Neuronal stem cell (in vitro differentiated cells): ENCODE measurements around the gene CTNNA3.

Experiments used
- DNase-seq: peaks from one replicate; pipeline ENCODE4 v3.0.0-alpha.2; 2013; ENCODE audit warnings: low spot score
- H2AFZ ChIP-seq: one replicate; pipeline ENCODE4 v1.6.1; 2013; ENCODE audit warnings: mild to moderate bottlenecking, low read length, inconsistent platforms
- H2AK5ac ChIP-seq: 2 replicates; pipeline ENCODE4 v1.6.1; 2013; ENCODE audit warnings: low read depth, mild to moderate bottlenecking, inconsistent platforms, low read length, moderate library complexity, mixed read lengths
- H2BK120ac ChIP-seq: 2 replicates; pipeline ENCODE4 v1.6.1; 2013; ENCODE audit warnings: low read depth, mild to moderate bottlenecking, inconsistent platforms, low read length, moderate library complexity, mixed read lengths
- H2BK12ac ChIP-seq: one replicate; pipeline ENCODE4 v1.6.1; 2013; ENCODE audit warnings: low read length, inconsistent platforms
- H2BK15ac ChIP-seq: 2 replicates; pipeline ENCODE4 v1.6.1; 2013; ENCODE audit warnings: mild to moderate bottlenecking, low read length, inconsistent platforms, mixed read lengths
- H2BK5ac ChIP-seq: one replicate; pipeline ENCODE4 v1.6.1; 2013; ENCODE audit warnings: inconsistent platforms, mild to moderate bottlenecking, low read length, moderate library complexity
- H3K14ac ChIP-seq: one replicate; pipeline ENCODE4 v1.6.1; 2013; ENCODE audit warnings: low read length, inconsistent platforms
- H3K18ac ChIP-seq: 2 replicates; pipeline ENCODE4 v1.6.1; 2013; ENCODE audit warnings: low read length, inconsistent platforms
- H3K23ac ChIP-seq: 2 replicates; pipeline ENCODE4 v1.6.1; 2013; ENCODE audit warnings: low read depth, mild to moderate bottlenecking, mixed read lengths, low read length, inconsistent platforms; ENCODE audit not compliant: poor library complexity
- H3K27ac ChIP-seq: replicated peaks from 3 replicates; pipeline ENCODE4 v1.5.1; 2013; ENCODE audit warnings: low read length, inconsistent platforms
- H3K27me3 ChIP-seq, 3 experiments: 2 replicates each; pipeline ENCODE4 v1.6.1; 2013; ENCODE audit warnings: low read length in 3 of 3, mild to moderate bottlenecking in 2 of 3, inconsistent platforms in 1 of 3, low read depth in 1 of 3, mixed read lengths in 1 of 3, moderate library complexity in 1 of 3; ENCODE audit not compliant: control insufficient read depth in 3 of 3, insufficient read depth in 3 of 3
- H3K36me3 ChIP-seq, 2 donors: replicated peaks in 1 of 2; 2 replicates each; pipeline ENCODE4 v1.6.1; 2013; ENCODE audit warnings: low read length in 2 of 2; ENCODE audit not compliant: control insufficient read depth in 2 of 2, insufficient read depth in 2 of 2
- H3K4ac ChIP-seq: 2 replicates; pipeline ENCODE4 v1.6.1; 2013; ENCODE audit warnings: inconsistent platforms, mild to moderate bottlenecking, low read length, moderate library complexity
- H3K4me1 ChIP-seq, 2 donors: 1 replicate in 1 of 2; 2 replicates in 1 of 2; pipeline ENCODE4 v1.6.1; 2013; ENCODE audit warnings: low read length in 2 of 2, low read depth in 1 of 2; ENCODE audit not compliant: control insufficient read depth in 2 of 2, insufficient read depth in 1 of 2
- H3K4me2 ChIP-seq: one replicate; pipeline ENCODE4 v1.6.1; 2013; ENCODE audit warnings: mild to moderate bottlenecking, low read length, inconsistent platforms; ENCODE audit not compliant: insufficient read depth, poor library complexity, severe bottlenecking
- H3K4me3 ChIP-seq, 2 donors: 2 replicates each; pipeline ENCODE4 v1.5.1; 2013; ENCODE audit warnings: low read length in 2 of 2, mild to moderate bottlenecking in 2 of 2, inconsistent platforms in 1 of 2, moderate library complexity in 1 of 2
- H3K79me1 ChIP-seq: one replicate; pipeline ENCODE4 v1.6.1; 2013; ENCODE audit warnings: low read depth, mild to moderate bottlenecking, inconsistent platforms, low read length, moderate library complexity
- H3K9ac ChIP-seq: one replicate; pipeline ENCODE4 v1.6.1; 2013; ENCODE audit warnings: mild to moderate bottlenecking, low read depth, low read length, inconsistent platforms; ENCODE audit not compliant: poor library complexity
- H3K9me3 ChIP-seq, 2 donors: replicated peaks in 1 of 2; 2 replicates each; pipeline versions ENCODE3 to v1.6.1; 2013; ENCODE audit warnings: low read length in 2 of 2, mild to moderate bottlenecking in 2 of 2, inconsistent platforms in 1 of 2, low read depth in 1 of 2, mixed read lengths in 1 of 2, moderate library complexity in 1 of 2; ENCODE audit not compliant: control insufficient read depth in 2 of 2, insufficient read depth in 1 of 2
- H4K8ac ChIP-seq: one replicate; pipeline ENCODE4 v1.6.1; 2013; ENCODE audit warnings: low read depth, mild to moderate bottlenecking, inconsistent platforms, low read length, moderate library complexity
- H4K91ac ChIP-seq: one replicate; pipeline ENCODE4 v1.6.1; 2013; ENCODE audit warnings: low read length, low read depth, mild to moderate bottlenecking, inconsistent platforms; ENCODE audit not compliant: poor library complexity
- WGBS, 2 donors: extraction: QIAGEN DNeasy Blood & Tissue Kit; methylation state at CpG; one replicate each; pipeline ENCODE4 v1.1.7; 2013; ENCODE audit warnings: missing lambda C conversion rate in 2 of 2, mixed read lengths in 1 of 2; ENCODE audit not compliant: insufficient read length in 2 of 2, insufficient replicate concordance in 1 of 2; ENCODE audit errors: extremely low coverage in 2 of 2; 5-methylcytosine and 5-hydroxymethylcytosine counted together

The CTNNA3 gene

GRCh38 chr10:66822801-66823200 is 873.2 kb downstream of the CTNNA3 start:
- no peak overlapping the region for H3K4me3 ChIP-seq
- peaks cover 0 to 18% (median 0%) of the 10 kb centered on the region in 3 experiments for H3K27me3 ChIP-seq
- H3K4ac ChIP-seq = no peak overlapping the region
- H2BK12ac ChIP-seq = no peak overlapping the region
- H3K23ac ChIP-seq = no peak overlapping the region
- H2AFZ ChIP-seq = no peak overlapping the region
- no peaks in the 10 kb centered on the region for H3K9me3 ChIP-seq
- no peak overlapping the region for H3K18ac ChIP-seq
- H2AK5ac ChIP-seq = no peak overlapping the region
- peak overlapping the region; percentile 43 for H3K4me2 ChIP-seq
- H4K91ac ChIP-seq = no peak overlapping the region
- peaks cover 0 to 1% of the 10 kb centered on the region in 2 donors for H3K4me1 ChIP-seq
- H2BK15ac ChIP-seq = no peak overlapping the region
- H2BK120ac ChIP-seq = no peak overlapping the region
- H2BK5ac ChIP-seq = no peak overlapping the region
- H4K8ac ChIP-seq = no peak overlapping the region
- H3K14ac ChIP-seq = no peak overlapping the region
- no peaks in the 10 kb centered on the region for H3K36me3 ChIP-seq
- WGBS, 2 donors = no CpG with 5 or more reads among the region's 1 CpG
- peak; percentile 51 for DNase-seq
- no peak overlapping the region for H3K9ac ChIP-seq
- H3K79me1 ChIP-seq = no peaks in the 10 kb centered on the region
- peak overlapping the region; percentile 44 for H3K27ac ChIP-seq

GRCh38 chr10:66819691-66820090 is 876.3 kb downstream of the CTNNA3 start:
- Histone ChIP-seq H3K27me3 (peaks cover 0 to 6% (median 0%) of the 10 kb centered on the region in 3 experiments), H3K4me3 (no peak overlapping the region)
- DNase-seq = no peak

GRCh38 chr10:66813122-66813521 is 882.9 kb downstream of the CTNNA3 start:
- Histone ChIP-seq H3K18ac (no peak overlapping the region), H2AFZ (no peak overlapping the region), H4K8ac (no peak overlapping the region), H4K91ac (no peak overlapping the region), H3K4me2 (no peak overlapping the region), H2BK12ac (no peak overlapping the region), H3K36me3 (no peaks in the 10 kb centered on the region), H3K14ac (no peak overlapping the region), H2BK120ac (no peak overlapping the region), H3K4me1 (no peaks in the 10 kb centered on the region), H2BK15ac (no peak overlapping the region), H3K27me3 (no peaks in the 10 kb centered on the region), H2AK5ac (no peak overlapping the region), H3K23ac (no peak overlapping the region), H3K79me1 (no peaks in the 10 kb centered on the region), H3K9ac (no peak overlapping the region), H3K4me3 (no peak overlapping the region), H3K27ac (no peak overlapping the region), H2BK5ac (no peak overlapping the region), H3K4ac (no peak overlapping the region), H3K9me3 (no peaks in the 10 kb centered on the region)
- whole genome bisulfite sequencing, 2 donors = no CpG with 5 or more reads among the region's 2 CpGs
- no peak for DNase-seq

More at GRCh38 chr10:66819691-66820090, 876.3 kb downstream of the CTNNA3 start:
- Histone ChIP-seq H3K27ac (no peak overlapping the region), H3K14ac (no peak overlapping the region), H4K91ac (no peak overlapping the region), H2BK120ac (no peak overlapping the region), H2BK5ac (no peak overlapping the region), H3K36me3 (no peaks in the 10 kb centered on the region), H2BK12ac (no peak overlapping the region), H2AFZ (no peak overlapping the region), H3K9me3 (no peaks in the 10 kb centered on the region), H3K4me1 (peaks cover 0 to 1% of the 10 kb centered on the region in 2 donors), H3K9ac (no peak overlapping the region), H3K79me1 (no peaks in the 10 kb centered on the region), H2BK15ac (no peak overlapping the region), H2AK5ac (no peak overlapping the region), H3K18ac (no peak overlapping the region), H3K4me2 (no peak overlapping the region), H3K4ac (no peak overlapping the region), H3K23ac (no peak overlapping the region), H4K8ac (no peak overlapping the region)

GRCh38 chr10:66811211-66811610 is 884.8 kb downstream of the CTNNA3 start:
- H3K4ac ChIP-seq = no peak overlapping the region
- no peak overlapping the region for H2BK15ac ChIP-seq
- H3K23ac ChIP-seq = no peak overlapping the region
- H4K91ac ChIP-seq = no peak overlapping the region
- H2AK5ac ChIP-seq = no peak overlapping the region
- no peak overlapping the region for H3K14ac ChIP-seq
- no peak overlapping the region for H2BK5ac ChIP-seq
- no peak overlapping the region for H2BK120ac ChIP-seq
- no peak overlapping the region for H3K27ac ChIP-seq
- H3K18ac ChIP-seq = no peak overlapping the region
- no peaks in the 10 kb centered on the region for H3K9me3 ChIP-seq
- no peaks in the 10 kb centered on the region for H3K79me1 ChIP-seq
- no peak overlapping the region for H3K4me3 ChIP-seq
- DNase-seq = no peak
- H2AFZ ChIP-seq = no peak overlapping the region
- no peak overlapping the region for H3K4me2 ChIP-seq
- no peak overlapping the region for H4K8ac ChIP-seq
- no peaks in the 10 kb centered on the region for H3K36me3 ChIP-seq
- WGBS, 2 donors = no CpG with 5 or more reads among the region's 4 CpGs
- no peaks in the 10 kb centered on the region for H3K27me3 ChIP-seq
- no peak overlapping the region for H2BK12ac ChIP-seq
- no peaks in the 10 kb centered on the region for H3K4me1 ChIP-seq
- no peak overlapping the region for H3K9ac ChIP-seq
